ENCODE data around the gene LGALSL.

LGALSL gene

GRCh38 chr2:64498438-64498837 lies 44.5 kb downstream of the LGALSL start:
- no peak for DNase-seq (ENCODE audit: low read depth)

GRCh38 chr2:64500549-64500948 lies 46.6 kb downstream of the LGALSL start:
- DNase-seq (ENCODE audit: low read depth): no peak

GRCh38 chr2:64501946-64502345 lies 48.0 kb downstream of the LGALSL start:
- DNase-seq (ENCODE audit: low read depth): no peak

- DNase-seq (ENCODE audit: low read depth): no peak
Measured at GRCh38 chr2:64502860-64503259, 48.9 kb downstream of the LGALSL start.

- no peak for DNase-seq (ENCODE audit: low read depth)
Measured at GRCh38 chr2:64504774-64505720, 51.1 kb downstream of the LGALSL start.

GRCh38 chr2:64506686-64507085 lies 52.7 kb downstream of the LGALSL start:
- DNase-seq (ENCODE audit: low read depth): no peak

Data from activated T-helper 1 cell treated with Interleukin-2 at 50 U/mL for 16 hours (primary cell).